HTERT RPE-1 (cell line): ENCODE results near the gene COL28A1.
"Not testable (repeated sequence)": the region's sequence is repeated elsewhere in the genome, so short reads cannot be mapped to it uniquely, and the experiment has no call there.

ENCODE experiments used
- in situ Hi-C: fragments of 300-500 bp; cut with MboI; formaldehyde crosslinking; loops from 4 replicates; pipeline ENCODE4 v1.14.3; 2020; ENCODE audit warnings: low sequenced_read_pairs

Gene COL28A1

DNA sequence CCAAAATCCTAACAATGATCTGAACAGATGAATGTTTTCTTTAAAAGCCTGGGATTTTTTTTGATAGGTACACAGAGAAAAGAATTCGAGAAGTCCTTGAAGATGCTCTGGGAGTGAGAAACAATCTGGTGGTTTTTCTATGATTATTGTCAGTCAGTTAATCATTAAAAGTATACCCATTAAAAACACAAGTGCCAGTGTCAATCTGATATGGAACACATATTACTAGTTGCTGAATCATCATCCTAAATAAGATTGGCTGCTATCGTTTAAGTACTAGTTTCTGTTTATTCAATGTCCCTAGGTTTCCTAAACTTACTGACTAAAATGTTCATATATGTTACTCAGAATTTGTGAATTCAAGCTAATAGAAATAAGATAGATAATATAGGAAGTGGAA is 16.1 kb downstream of the COL28A1 start:
- in situ Hi-C loops: no loop called here

DNA sequence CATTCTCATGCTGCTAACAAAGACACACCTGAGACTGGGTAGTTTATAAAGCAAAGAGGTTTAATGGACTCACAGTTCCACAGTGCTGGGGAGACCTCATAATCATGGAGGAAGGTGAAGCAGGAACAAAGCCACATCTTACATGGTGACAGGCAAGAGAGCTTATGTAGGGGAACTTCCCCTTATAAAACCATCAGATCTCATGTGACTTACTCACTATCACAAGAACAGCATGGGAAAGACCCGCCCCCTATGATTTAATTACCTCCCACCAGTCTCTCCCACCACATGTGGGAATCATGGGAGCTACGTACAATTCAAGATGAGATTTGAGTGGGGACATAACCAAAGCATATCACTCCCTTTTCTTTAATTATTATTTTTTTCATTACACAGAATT is 16.6 kb downstream of the COL28A1 start:
- in situ Hi-C loops: no loop called here

DNA sequence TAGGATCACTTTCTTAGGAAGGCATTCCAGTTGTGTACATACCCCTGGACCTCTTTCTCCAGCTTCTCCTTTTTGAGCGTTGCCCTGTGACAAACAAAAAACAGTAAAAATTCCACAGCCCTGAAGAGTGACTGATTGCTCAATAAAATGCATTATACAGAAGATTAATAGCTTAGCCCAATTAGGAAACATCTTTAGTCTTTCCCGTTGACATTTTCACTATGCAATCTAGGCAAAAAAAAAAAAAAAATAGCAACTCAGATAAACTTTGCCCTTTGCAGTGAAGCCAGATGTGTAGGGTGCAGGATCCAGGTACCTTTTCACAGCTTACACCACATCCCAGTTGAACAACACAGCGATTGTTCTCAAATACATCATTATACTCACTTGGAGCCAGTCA is 17.9 kb downstream of the COL28A1 start:
- in situ Hi-C loops: no loop called here

DNA sequence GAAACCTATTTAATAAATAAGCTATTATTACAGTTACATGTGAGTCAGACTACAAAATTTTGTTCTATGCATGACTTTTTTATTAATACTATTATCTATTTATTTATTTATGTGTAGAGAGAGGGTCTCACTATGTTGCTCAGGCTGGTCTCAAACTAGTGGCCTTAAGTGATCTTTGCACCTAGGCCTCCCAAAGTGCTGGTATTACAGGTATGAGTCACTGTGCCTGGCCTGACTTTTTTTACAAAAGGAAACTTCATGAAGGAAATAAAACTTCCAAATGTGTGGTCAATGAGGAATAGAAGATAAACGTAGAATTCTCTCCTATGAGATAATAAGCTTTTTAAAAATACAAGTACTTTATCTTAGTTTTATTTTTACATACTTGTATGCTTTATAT is 19.0 kb downstream of the COL28A1 start:
- in situ Hi-C loops: no loop called here

DNA sequence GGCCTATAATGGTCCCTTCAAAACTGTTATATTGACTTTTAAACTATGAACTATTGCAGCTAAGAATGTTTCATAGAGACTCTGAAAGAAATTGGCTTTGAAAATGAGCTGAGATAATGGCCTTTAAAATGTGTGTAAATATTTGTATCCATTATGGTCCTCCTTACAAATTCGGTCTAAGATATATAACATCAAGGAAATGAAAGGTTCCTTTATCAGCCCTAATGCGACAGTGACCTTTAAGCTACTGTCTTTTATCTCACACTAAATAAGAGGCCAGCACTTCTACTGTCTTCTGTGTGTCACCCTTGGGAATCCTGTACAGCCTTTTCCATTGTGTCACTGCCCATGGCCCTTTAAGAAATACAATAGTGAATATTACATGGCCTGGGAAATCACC is 19.5 kb downstream of the COL28A1 start:
- in situ Hi-C loops: no loop called here

DNA sequence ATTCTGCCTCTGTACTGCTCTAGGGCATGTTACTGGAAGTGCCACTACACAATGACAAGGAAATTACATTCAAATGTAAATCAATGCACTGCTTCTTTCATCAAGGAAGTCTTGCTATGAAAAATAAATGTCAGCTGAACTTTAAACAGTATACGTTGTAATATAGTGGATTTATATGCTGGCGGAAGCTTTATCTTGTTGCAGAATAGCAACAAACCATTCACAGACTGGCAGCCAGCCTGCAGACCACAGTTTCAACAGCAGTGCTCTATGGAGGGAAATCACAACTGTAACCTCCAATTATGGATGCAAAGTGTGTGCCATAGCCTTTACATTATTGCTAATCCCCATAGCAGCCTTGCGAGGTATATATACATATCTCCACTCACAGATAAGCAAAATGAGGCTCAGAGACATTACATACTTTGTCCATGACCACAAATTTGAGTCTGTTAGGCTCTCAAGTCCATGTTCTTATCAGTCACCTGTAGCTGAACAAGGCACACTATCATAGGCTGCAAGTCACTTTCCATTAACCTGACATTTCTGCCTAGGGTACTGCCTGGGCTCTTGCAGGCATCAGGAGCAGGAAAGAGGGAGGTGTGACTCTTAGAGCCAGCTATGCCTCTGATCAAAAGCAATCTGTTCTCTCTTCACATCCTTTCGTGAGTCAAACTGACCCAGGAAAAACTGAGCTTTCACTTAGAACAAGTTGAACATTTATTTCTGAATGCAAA is 22.6 kb downstream of the COL28A1 start:
- in situ Hi-C loops: no loop called here

DNA sequence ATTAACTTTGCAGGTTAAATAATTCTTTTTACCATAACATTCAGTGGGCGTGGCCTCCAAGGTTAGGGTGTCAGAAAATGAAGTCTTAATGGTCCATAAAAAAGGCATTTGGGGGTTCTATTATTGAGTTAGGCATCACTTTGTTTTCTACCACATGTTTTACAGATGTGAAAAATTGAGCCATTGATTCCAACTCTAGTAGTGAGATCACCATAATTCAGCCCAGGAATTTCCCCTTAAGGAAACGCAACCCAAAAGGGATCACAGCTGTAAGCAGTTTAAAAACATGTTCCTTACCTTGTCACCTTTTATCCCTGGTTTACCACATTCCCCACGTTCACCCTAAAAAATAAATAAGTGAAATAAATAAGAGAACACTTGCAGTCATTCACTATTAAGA is 24.9 kb downstream of the COL28A1 start:
- in situ Hi-C loops: no loop called here

DNA sequence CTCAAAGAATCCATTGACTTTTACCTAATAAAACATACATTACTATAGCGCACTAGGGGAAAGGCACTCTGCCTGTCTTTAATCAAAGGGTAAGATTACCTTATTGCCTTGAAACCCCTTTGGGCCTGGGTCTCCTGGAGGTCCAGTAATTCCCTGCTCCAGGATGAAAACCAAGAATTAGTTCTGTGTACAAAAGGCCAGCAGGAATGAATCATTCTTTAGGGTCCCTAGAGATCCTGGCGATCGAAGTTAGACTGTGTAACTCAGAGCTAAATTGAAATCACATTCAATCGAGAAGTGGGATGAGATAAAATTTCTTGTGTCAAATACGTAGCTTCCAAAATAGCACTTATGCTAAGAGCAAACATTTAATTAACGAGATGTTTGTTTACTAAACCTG is 29.8 kb downstream of the COL28A1 start:
- in situ Hi-C loops: no loop called here

DNA sequence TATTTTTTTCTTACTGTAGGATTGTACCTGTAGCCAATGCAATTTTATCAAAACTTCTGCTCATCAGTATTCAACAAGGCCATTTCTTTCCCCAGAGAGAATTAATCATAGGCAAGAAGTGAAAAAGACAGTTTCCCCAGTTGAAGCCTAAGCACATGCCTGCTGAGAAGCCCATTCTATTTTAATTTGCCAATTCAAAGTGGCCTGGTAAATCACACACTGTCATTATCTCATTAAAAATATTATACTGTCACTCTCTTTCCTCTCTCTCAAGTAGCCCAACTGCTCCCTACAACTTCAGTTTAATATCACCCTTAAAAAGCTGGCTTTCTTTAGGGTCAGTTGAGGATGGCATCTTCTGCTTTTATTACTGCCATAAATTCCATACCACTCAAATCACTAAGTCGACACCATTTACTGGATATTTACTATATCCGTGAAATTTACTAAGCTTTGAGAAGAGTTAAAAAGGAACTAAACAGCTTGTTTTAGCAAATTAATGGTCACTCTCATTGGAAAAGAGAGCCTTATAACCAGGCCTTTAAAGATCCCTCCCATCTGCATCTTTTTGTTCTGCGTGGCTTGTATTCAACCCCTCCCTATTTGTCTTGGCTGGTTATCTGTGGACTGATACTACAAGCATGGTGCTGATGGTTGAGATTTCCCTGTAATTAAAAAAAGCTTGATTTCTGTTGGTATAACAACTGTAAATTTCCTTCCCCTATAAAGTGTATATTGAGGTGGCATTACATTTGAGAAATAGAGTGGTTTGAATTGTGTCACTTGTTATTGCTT is 30.6 kb downstream of the COL28A1 start:
- in situ Hi-C loops: no loop called here

DNA sequence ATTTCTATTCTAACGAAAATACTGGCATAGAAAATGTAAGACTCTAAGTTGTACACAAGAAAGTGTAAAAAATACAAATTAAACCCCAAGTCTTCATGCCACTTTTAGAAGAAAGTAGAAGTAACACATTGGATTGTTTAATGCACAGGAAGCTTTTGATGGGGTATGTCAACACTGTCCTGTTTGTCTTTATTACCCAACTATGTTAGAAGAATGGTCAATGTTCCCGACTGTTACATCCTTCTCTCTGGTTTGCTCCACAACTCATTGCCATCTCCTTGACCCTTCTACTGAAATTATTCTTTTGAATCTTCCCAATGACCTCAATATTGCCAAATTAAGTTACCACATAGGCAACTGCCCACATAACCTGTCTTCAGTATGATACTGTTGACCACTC is 35.8 kb downstream of the COL28A1 start:
- in situ Hi-C loops: no loop called here

DNA sequence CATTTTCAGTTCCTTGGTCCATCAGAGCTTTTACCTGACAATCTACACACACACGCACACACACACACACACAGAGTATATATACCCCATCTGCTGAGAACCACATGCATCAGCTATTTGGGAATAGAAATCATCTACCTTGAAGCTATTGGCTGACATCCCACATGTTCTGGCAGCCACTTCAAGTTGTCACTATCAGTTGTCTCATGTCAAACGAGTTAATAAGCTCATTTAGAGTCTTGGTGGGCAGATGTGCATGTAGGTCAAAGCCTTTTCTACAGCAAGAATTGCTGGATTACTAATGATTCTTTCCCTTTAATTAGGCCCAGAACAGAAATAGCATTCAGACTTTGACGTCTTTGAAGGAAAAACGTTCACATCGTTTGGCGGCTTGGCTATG is 36.8 kb downstream of the COL28A1 start:
- in situ Hi-C loops: no loop called here

DNA sequence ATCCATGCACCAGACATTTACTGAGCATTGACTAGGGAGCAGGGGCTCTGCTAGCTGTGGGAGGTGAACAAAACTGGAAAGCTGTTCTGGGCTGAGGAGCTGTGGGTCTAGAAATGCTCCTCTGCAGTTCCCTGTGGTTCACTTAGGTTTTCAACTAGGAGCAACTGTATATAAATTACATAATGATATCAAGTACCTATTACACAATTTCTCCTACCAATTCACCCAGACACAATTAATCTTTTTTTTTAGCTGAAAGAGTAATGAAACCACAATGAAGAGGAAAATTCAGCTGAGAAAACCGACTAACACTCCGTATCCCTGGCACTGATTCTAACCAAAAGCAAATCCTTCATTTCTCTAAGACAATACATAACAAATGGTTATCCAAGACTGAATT is 39.4 kb downstream of the COL28A1 start:
- in situ Hi-C loops: no loop called here

DNA sequence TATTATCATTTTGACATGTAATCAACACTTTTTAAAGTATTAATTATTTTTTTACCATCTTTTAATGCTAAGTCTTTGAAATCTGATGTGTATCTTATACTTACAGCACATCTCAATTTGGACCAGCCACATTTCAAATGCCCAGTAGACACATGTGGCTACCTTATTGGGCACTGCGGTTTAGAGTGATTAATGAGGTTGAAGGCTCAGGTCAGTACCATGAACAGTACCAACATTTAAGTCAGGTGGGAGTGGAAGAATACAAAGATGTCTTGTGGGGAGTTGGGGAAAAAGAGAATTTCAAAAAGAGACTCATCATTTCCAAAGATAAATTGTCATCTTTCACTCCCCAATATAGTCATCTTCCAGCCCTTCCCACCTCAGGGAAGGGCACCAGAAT is 40.5 kb downstream of the COL28A1 start:
- in situ Hi-C loops: no loop called here

DNA sequence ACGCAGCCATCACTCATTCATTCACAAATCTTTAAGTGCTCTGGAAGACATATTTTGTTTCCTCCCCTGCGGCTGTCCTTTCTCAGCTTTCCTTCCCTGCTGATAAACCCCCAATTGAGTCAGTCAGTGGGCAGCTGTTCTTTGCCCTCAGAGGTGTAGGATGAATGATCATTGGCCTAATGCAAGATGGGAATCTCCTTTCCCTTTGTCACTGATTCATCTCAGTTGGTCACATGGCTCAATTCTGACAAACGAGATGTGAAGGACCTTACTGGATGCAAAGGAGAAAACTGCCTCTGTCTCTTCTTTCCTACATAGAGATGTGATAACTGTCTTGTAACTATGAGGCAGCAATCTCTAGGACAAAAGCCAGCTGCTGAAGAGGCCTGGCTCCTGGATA is 44.6 kb downstream of the COL28A1 start:
- in situ Hi-C loops: no loop called here

DNA sequence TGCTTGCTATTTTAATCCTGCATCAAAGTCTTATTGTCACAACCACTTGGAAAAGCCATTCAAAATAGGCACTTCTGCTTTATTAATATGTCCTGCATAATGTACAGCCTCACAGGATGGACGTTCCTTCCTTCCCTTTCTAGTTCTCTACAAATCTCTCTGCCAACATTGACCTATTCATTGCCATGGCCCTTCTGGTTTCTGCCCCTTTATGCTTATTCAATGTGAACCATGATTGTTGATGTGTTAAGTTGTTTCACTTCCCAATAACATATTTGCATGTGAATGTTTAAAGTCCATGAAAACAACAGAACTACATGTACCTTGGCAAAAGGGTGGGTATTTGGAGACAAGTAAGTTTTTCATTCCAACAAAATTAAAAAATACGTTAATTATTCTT is 45.7 kb downstream of the COL28A1 start:
- in situ Hi-C loops: no loop called here

DNA sequence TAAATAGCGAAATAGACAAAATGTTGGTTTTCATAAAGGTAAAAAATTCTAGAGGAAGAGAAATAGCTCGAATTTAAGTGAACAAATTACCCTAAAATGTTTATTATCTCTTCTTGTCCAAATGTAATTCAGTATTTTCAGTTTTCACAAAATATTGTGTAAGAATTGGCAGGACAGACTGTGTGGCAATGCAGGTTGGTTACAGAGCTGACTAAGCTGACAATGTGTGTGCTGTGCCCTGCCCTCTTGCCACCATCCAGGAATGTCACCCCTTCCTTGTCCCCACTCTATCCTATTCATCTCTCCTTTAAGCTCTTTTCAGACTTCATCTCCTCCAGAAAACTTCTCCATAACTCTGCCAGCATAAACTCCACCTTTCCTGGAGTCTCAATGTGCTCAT is 46.1 kb downstream of the COL28A1 start:
- in situ Hi-C loops: no loop called here

DNA sequence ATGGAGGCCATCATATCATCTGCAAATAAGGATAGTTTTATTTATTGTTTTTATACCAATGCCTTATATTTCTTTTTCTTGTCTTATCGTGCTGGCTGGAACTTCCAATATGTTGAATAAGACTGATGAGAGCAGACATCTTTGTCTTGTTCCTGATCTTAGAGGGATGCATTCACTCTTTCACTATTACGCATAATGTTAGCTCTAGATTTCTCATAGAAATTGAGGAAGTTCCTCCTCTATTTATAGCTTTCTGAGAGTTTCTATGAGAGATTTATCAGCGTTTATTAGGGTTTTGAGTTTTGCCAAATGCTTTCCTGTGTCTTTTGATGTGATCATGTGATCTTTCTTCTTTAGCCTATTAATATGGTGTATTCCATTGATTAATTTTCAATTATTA is 49.3 kb downstream of the COL28A1 start:
- in situ Hi-C loops: no loop called here

DNA sequence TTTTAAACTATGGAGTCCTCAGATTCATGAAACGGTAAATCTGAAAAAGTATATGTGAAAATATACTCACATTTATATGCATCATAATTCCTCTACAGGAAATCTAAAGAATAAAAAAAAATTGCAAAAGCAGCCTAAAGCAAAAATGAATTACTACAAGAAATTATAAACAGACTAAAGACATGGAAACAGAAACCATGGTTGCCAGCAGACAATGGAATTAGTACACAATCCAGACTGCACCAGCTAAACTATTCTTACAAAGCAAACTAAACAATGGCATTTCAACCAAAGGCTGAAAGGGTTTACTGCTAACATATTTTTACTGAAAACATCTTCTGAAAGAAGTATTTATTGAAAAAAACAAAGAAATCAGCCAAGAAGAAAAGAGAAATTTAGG is 51.6 kb downstream of the COL28A1 start:
- in situ Hi-C loops: no loop called here

DNA sequence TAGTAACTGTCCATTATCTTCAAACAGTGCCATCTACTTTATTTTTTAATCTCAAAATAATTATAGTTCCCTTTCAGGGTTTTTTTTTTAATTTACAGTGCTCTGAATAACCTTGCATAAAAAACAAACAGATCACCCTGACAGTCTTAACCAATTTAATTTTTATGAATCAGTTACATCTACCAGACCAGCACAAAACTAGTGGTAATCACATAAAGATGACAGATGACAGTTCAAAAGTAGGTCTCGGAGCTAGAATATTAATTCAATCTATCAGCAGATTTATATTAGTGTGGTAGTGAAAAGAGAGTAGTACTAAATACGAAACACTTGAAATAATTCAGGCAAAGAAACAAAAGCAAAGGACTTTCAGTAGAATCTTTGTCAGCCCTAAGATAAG is 53.9 kb downstream of the COL28A1 start:
- in situ Hi-C loops: no loop called here

DNA sequence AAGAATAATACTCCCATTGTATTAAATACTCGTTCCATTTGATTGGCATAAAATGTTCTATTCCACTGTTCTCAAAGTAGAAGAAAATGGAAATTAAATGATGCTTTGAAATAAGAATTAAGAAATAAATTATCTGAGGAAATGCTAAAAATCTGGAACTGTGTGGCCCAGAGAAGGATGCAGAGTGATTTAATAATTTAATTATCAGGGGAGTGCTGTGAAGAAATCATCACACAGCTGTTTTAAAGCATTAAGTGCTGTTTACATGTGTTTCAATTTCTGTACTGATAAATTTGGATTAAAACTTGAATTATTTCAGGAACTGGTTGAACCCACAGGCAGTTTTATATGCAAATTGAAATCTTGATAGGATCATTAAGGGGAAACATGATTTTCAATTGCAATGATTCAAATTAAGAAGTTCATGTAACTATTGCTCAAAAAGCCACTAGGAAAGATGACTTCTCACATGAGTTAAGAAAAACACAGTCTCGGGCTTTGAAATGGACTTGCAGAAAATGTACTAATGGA is 56.3 kb downstream of the COL28A1 start:
- in situ Hi-C loops: no loop called here

DNA sequence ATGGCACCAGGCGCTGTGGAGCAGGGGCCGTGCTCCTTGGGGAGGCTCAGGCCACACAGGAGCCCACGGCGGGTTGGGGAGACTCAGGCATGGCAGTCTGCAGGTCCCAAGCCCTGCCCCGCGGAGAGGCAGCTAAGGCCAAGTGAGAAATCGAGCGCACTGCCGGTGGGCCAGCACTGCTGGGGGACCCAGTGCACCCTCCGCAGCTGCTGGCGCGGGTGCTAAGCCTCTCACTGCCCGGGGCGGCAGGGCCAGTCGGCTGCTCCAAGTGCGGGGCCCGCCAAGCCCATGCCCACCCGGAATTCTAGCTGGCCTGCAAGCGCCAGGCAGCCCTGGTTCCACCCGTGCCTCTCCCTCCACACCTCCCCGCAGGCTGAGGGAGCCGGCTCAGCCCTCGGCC is 57.1 kb downstream of the COL28A1 start:
- in situ Hi-C loops: no loop called here

DNA sequence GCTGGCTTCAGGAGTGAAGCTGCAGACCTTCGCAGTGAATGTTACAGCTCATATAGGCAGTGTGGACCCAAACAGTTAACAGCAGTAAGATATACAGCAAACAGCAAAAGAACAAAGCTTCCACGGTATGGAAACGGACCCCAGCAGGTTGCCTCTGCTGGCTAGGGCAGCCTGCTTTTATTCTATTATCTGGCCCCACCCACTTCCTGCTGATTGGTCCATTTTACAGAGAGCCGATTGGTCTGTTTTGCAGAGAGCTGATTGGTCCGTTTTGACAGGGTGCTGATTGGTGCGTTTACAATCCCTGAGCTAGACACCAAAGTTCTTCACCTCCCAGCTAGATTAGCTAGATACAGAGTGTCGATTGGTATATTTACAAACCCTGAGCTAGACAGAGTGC is 58.0 kb downstream of the COL28A1 start:
- in situ Hi-C loops: not testable (repeated sequence)
